ENCODE measurements around the gene BCAS2.
"Not testable (repeated sequence)": the region's sequence is repeated elsewhere in the genome, so short reads cannot be mapped to it uniquely, and the experiment has no call there.

The BCAS2 gene

DNA sequence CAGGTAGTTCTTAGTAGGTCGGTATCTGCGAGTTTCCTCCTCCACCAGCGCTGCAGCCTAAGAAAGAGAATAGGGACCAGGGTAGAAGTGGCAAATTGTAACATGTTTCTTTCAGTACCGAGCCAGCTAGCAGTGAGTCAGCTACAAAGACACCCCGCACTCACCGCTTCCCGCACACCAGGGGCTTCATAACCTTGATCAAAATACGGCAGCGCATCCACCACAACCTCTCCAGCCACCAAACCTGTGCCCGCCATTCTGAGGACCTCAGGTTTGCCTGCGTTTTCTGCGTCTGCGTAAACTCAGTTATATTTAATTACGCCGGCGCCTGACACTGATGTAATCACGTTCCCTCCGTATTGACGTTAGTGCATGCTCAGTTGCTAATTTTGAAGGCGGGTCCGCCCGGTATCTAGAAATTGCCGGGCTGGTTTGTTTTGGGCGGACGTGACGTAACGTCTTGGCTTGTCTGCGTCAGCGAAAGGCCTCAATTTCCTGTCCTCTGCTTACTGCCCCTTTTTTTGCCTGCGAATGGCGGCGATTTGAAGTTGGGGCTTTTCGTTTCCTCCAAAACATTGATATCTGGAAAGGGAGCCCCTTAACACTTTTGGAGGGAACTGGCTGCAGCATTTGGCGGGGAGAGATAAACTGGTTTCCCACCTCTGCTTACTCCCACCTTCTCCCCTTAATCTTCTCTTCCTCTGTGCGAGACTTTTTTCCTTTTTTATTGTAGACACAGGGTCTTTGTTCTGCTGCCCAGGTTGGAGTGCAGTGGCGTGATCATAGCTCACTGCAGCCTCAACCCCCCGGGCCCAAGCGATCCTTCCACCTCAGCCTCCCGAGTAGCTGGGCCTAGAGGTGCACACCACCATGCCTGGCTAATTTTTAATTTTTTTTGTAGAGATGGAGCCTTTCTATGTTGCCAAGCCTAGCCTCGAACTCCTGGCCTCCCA is at the start of gene BCAS2:
Gene BCAS2, minus strand, starts transcription at position 281 of the 953 bp plus-strand sequence. Its CDS starts 24 bp downstream, at position 257.
- peak; percentile 99 for DNase-seq

DNA sequence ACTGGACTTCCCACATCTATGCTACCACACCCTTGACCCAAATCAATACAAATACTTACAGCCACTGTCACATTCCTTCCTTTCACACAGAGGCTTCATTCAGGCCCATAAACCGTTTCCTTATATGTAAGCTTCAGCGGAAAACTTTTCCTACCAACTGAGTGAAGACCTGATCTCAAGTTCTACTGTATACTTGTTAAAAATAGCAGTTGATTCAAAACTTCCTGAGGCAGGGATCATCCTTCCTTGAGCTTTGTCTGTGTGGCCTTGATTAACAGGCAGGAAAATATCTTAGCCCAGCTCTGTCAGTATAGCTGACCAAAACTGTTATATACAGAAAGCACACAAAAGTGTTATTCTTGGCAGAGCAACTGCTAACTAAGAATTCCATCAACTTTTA is 45.7 kb upstream of the BCAS2 start:
- DNase-seq: no peak

DNA sequence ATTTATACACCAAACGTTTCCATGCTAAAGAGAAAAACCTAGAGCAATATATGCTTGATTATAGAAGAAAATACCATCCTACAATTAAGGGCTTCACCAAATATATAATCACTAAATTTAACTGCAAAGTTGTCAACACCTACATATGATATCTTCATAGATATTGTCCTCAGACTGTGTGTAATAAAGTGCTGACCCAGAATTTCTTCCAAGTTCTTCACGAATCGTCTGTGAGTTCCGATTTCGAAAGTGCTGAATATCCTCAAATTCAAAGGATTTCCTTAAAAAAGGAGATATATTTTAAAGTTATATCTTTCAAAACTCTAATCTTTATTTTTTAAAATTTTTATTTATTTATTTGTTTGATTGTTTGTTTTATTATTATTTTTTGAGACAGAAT is 41.9 kb upstream of the BCAS2 start:
- DNase-seq: no peak

GRCh38 chr1:114620419-114620818 is 39.0 kb upstream of the BCAS2 start:
- DNase-seq: no peak

GRCh38 chr1:114618606-114619005 is 37.2 kb upstream of the BCAS2 start:
- no peak for DNase-seq

GRCh38 chr1:114610546-114611245 is 29.3 kb upstream of the BCAS2 start:
- DNase-seq: peak; percentile 18

GRCh38 chr1:114609826-114610225 is 28.4 kb upstream of the BCAS2 start:
- DNase-seq: no peak

DNA sequence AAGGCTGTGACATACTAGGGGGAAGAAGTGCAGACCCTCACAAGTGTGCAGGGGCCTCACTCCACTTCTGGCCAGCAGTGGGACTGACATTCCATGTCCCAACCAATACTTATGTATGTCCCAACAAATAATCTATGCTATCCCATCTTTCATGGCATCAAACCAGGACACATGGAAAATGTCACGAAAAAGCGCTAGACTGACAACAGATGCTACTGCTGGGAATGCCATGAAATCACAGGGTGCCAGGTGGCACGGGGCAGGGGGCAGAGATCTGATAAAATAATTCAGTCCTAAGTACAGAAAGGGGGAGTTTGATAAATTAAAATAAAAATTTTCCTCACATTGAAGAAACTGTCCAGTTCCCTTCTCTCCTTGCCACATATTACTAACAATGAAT is 27.6 kb upstream of the BCAS2 start:
- DNase-seq: no peak

DNA sequence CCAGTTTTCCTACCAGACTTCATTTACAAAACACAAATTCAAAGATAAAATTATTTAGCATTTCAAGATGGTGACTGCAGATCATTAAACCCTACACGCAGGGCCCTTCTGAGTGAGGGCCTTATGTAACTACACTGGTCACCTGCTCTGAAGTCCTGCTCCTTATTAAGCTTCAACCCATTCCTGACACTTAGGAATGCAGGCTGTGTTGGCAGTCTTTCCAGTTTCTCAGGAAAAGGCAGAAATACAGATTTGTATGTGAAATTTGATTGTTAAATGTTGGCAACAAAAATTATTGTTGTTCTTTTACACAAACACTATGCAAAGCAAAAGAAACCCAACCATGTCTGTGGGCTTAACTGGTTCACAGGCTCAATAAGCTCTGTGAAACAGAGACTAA is 25.8 kb upstream of the BCAS2 start:
- DNase-seq: no peak

DNA sequence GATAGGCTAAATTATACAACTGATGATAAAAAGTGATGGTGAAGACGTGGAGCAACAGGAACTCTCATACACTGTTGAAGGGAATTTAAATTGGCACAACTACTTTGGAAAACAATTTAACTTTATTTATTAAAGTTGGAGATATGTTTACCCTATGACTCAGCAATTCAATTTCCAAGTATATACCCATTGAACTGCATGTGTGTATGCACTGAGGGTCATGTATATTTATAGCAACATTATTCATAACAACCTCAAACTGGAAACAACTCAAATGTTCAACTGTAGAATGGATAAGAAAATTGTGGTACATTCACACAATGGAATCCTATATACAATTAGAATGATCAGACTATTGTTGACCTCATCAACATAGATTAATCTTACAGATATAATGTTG is 16.5 kb upstream of the BCAS2 start:
- peak; percentile 15 for DNase-seq

DNA sequence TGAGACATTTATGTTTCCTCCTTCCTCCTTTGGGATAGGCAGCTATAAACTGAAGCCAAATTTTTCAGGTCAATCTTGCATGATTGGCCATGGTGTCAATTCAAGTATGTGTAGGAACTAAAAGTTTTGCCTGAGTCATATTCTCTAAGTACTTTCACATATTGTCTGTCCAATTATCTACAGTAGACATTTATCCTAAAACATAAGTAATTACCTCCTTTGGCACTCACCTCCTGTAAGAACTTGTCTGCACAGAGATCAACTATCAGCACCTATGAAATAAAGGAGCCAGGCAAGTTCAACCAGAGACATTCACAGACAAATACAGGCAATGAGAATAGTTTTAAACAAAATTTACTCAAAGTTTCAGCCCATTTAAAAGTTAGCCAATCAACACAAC is 14.2 kb upstream of the BCAS2 start:
- DNase-seq: no peak

DNA sequence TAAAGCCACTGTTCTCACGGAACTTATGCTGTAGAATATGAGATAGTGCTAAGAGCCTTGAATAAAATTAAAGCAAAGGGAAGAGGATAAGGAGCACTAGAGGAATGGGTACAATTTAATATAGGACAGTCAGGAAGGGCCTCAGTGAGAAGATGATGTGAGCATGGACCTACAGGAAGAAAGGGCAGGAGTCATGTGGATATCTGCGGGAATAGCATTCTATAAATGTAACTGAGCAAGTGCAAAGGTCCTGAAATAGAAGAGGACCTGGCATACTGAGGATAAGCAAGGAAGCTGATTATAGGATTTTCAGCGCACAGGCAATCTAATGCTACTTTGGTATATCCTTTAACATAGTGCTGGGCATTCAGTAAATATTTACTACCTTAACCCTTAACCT is 12.6 kb upstream of the BCAS2 start:
- DNase-seq: no peak

DNA sequence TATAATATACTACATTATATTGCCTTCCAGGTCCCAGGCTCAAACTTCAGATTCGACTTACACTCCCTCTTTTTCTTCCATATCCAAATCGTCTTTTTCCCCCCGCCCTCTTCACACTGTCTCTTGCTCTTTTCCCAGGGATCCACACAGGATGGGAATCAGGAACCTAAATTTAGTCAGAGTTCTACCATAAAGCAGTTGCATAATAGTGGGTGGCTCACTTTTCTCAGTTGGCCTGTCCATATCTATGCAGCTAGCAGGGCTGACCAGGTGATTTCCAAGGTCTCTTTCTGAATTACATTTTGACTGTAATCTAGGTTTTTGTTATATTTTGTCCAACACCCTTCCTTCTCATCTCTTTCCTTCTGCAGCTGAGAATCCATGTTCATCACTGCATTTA is 7.7 kb upstream of the BCAS2 start:
- DNase-seq: no peak

GRCh38 chr1:114588196-114588689 is 6.8 kb upstream of the BCAS2 start:
- DNase-seq: no peak

- DNase-seq: no peak
Measured at GRCh38 chr1:114587203-114587991, 6.0 kb upstream of the BCAS2 start.

GRCh38 chr1:114586513-114587047 is 5.2 kb upstream of the BCAS2 start:
- DNase-seq: no peak

- DNase-seq: no peak
Measured at GRCh38 chr1:114585231-114585630, 3.8 kb upstream of the BCAS2 start.

DNA sequence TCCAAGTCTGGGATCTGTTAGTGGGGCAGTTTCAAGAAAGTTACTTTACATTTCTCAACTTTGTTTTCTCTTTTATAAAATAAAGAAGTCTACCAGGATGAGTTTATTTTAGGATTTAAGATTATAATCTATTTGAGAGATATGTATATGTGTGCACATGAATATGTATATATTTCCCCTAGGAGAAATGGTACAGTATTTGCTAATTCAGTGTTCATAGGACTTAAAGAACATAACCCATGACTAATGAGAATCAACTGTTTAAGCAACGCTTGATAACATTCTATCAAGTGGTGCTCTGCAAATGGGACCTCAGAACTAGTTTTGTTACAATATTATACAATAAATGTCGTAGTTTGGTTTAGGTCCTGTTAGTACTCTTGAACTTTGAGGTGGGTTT is 7.0 kb downstream of the BCAS2 start:
- no peak for DNase-seq

DNA sequence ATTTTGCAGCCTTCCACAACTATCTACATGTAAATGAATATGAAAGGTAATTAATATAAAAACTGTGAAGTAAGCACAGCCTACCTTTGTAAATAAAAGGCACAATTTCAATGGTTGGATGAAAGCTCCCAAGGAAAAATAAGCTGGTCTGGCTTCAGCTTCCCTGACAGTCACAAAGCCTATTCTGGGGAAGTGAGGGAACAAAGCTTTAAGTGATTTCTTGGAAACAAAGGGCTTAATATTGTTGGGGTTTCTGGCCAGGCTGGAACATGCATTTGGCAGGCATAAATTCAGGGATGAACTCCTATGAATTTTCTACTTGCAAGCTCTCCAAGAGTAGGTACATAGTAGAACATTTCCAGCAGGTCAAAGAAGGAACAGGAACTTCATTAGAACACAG is 17.3 kb downstream of the BCAS2 start:
- no peak for DNase-seq

GRCh38 chr1:114562978-114563510 is 18.4 kb downstream of the BCAS2 start:
- not testable (repeated sequence) for DNase-seq

DNA sequence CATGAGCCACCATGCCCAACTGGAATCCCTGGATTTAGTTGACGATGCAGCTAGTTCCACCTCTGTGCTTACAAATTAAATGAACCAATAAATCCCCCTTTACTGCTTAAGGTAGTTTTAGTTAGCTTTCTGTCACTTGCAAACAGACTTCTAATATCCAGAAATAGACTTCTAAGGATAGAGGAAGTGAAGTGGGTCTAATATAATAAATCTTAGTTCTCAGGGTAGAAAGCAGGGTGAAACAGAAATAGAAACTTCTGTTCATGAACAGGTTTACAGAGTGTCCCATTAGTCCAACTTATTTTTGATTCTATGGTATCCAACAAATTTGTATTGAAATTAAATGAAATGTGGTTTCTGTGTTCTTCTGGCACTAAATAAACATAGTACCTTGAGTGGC is 20.1 kb downstream of the BCAS2 start:
- DNase-seq: no peak

GRCh38 chr1:114559356-114559755 is 22.1 kb downstream of the BCAS2 start:
- no peak for DNase-seq

GRCh38 chr1:114558544-114558943 is 22.9 kb downstream of the BCAS2 start:
- peak; percentile 54 for DNase-seq
